GM12891 (cell line): Measurements from ENCODE around the gene PRM2.
A peak's percentile ranks its signal among the peaks of the same experiment; 100 is the strongest.

ENCODE experiments used
- PAX5 ChIP-seq: IDR thresholded peaks from 2 replicates; pipeline ENCODE4 v1.6.1; 2011; ENCODE audit warnings: low read length, moderate library complexity, mild to moderate bottlenecking; ENCODE audit not compliant: insufficient read depth, severe bottlenecking
- POLR2A ChIP-seq: IDR thresholded peaks from 2 replicates; pipeline ENCODE4 v1.6.1; 2011; ENCODE audit warnings: low read depth, low read length, control low read depth
- POLR2AphosphoS5 ChIP-seq: IDR thresholded peaks from 2 replicates; pipeline ENCODE4 v1.6.1; 2011; ENCODE audit warnings: low read depth, low read length, control low read depth
- POU2F2 ChIP-seq: IDR thresholded peaks from 2 replicates; pipeline ENCODE4 v1.6.1; 2011; ENCODE audit warnings: low read depth, mild to moderate bottlenecking, control low read depth, low read length, moderate library complexity
- SPI1 ChIP-seq: IDR thresholded peaks from 2 replicates; pipeline ENCODE4 v1.6.1; 2011; ENCODE audit warnings: low read depth, low read length, control low read depth
- TAF1 ChIP-seq: IDR thresholded peaks from 2 replicates; pipeline ENCODE4 v1.6.1; 2011; ENCODE audit warnings: low read depth, low read length, control low read depth

DNA sequence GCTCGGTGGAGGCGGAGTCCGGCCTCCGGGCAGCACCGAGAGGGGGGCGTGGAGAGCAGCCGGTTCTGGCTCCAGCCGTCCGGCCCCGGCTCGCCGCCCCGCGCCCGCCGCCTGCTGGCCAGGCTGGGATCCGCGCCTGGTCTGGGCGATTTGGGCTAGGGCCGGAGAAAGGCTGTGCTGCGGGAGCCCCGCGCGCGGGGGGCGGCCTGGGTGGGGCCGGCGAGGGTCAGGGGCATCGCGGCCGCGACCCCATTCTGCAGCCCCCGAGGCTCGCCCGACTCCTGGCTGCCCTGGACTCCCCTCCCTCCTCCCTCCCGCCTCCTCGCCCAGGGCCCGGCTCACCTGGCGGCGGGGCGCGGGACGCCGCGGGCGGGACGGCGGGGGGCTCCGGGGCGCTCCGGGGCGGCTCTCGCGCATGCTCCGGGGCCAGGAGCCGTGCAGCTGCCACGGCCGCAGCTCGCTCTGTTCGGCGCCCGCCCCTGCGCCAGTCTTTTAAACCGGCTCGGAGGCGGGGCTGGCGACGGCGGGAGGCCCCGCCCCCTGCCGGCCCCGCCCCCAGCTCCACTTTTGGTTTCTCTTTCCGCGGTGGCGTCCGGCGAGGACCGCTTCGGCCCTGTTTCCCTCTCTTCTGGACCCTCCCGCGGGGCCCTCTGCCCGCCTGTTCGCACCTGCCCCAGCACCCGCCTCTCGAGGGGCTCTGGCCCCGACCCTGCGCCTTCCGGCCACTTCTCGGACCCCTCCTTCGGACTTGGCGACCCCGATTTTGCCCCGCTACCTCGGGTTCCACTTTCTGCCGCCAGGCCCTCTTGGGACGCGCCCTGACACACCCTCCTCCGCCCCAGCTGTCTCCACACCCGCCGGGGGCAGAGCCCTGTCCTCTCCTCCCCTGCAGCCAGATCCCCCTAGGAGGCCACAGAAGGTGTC lies 20.3 kb downstream of the PRM2 start, which contains the start of gene SOCS1:
- TF ChIP-seq POLR2AphosphoS5 (peak; percentile 91), TAF1 (peak; percentile 91), POLR2A (peak; percentile 95), SPI1 (no peak), PAX5 (peak; percentile 55), POU2F2 (peak; percentile 77)
